ENCODE results near the gene TWNK. TPM values are rescaled to one million over a fixed set of nuclear protein-coding genes. Genes with fewer than 3 reads are reported as not detected.

TWNK gene
- total RNA-seq, 2 experiments from 2014 or later, result 2.7 to 2.8 TPM

GRCh38 chr10:101012525-101013364 is 25.4 kb downstream of the TWNK start:
- Histone ChIP-seq H3K36me3 (ENCODE audit: insufficient read depth, low read length) (no peaks in the 10 kb centered on the region), H3K4me3 (ENCODE audit: low read length) (no peak overlapping the region), H3K4me1 (ENCODE audit: insufficient read depth, low read length) (peaks cover 19% of the 10 kb centered on the region), H3K9me3 (ENCODE audit: control insufficient read depth in 1 of 2, insufficient read depth in 1 of 2, low read length in 2 of 2) (no peaks in the 10 kb centered on the region), H3K27ac (ENCODE audit: low read depth in 1 of 2, low read length in 2 of 2) (no peak overlapping the region), H3K27me3 (ENCODE audit: control insufficient read depth in 1 of 2, insufficient read depth in 2 of 2, low read length in 2 of 2) (peaks cover 20 to 21% of the 10 kb centered on the region in 2 experiments)
- no peak overlapping the region for H3K27ac Mint-ChIP-seq
- no peak overlapping the region for H3K4me3 Mint-ChIP-seq
- H3K36me3 Mint-ChIP-seq (ENCODE audit: low read depth), result no peaks in the 10 kb centered on the region
- intact Hi-C loops (cut with DNase I, micrococcal nuclease), result loop anchor here (2.0 to 10.0 kb wide), 3 partner anchors 44 to 340 kb away; partner anchors contain the start of genes KAZALD1 (in 1 of the 2) and SEMA4G (in 1 of the 2)
- DNase-seq, result peak; percentile 60 to 86 (median 70)
- H3K27me3 Mint-ChIP-seq, result peaks cover 40% of the 10 kb centered on the region
- ChIA-PET CTCF (interaction anchor here (1.2 kb wide), 1 partner anchor 451 kb away, joined by 3 read pairs; no protein-coding TSS in a partner anchor), POLR2A (no interaction called here)
- H3K9me3 Mint-ChIP-seq, result no peaks in the 10 kb centered on the region
- H3K4me1 Mint-ChIP-seq (ENCODE audit: low read depth), result peaks cover 16% of the 10 kb centered on the region
- peak; percentile 87 for TF ChIP-seq CTCF (IDR thresholded peaks at IDR 0.05)
- ATAC-seq (ENCODE audit: poor library complexity), result peak; percentile 88

GRCh38 chr10:101013365-101013825 is 26.1 kb downstream of the TWNK start:
- Mint-ChIP-seq H3K36me3 (ENCODE audit: low read depth) (no peaks in the 10 kb centered on the region), H3K4me3 (no peak overlapping the region), H3K27ac (no peak overlapping the region), H3K9me3 (no peaks in the 10 kb centered on the region), H3K4me1 (ENCODE audit: low read depth) (peaks cover 18% of the 10 kb centered on the region), H3K27me3 (peaks cover 46% of the 10 kb centered on the region)
- H3K4me3 ChIP-seq (ENCODE audit: low read length), result no peak overlapping the region
- intact Hi-C loops (cut with DNase I, micrococcal nuclease), result loop anchor here (2.0 to 10.0 kb wide), 3 partner anchors 45 to 341 kb away; partner anchors contain the start of genes KAZALD1 (in 1 of the 2) and SEMA4G (in 1 of the 2)
- CTCF ChIA-PET, result interaction anchor here (0.7 to 1.9 kb wide), 4 partner anchors 9 to 36 kb away, joined by 3 to 11 read pairs (median 6); partner anchors contain the start of genes PDZD7 and SFXN3
- peaks cover 26 to 27% of the 10 kb centered on the region in 2 experiments for H3K27me3 ChIP-seq (ENCODE audit: control insufficient read depth in 1 of 2, insufficient read depth in 2 of 2, low read length in 2 of 2)
- H3K9me3 ChIP-seq (ENCODE audit: control insufficient read depth in 1 of 2, insufficient read depth in 1 of 2, low read length in 2 of 2), result no peaks in the 10 kb centered on the region
- POLR2A ChIA-PET, result no interaction called here
- H3K36me3 ChIP-seq (ENCODE audit: insufficient read depth, low read length), result no peaks in the 10 kb centered on the region
- no peak for DNase-seq
- H3K27ac ChIP-seq (ENCODE audit: low read depth in 1 of 2, low read length in 2 of 2), result no peak overlapping the region
- H3K4me1 ChIP-seq (ENCODE audit: insufficient read depth, low read length), result peaks cover 23% of the 10 kb centered on the region
- ATAC-seq (ENCODE audit: poor library complexity), result no peak
- TF ChIP-seq CTCF (IDR thresholded peaks at IDR 0.05), result no peak

GRCh38 chr10:101014230-101014884 is 27.0 kb downstream of the TWNK start:
- Mint-ChIP-seq H3K9me3 (no peaks in the 10 kb centered on the region), H3K27ac (no peak overlapping the region), H3K4me1 (ENCODE audit: low read depth) (peaks cover 20% of the 10 kb centered on the region), H3K27me3 (peaks cover 51% of the 10 kb centered on the region), H3K4me3 (no peak overlapping the region), H3K36me3 (ENCODE audit: low read depth) (no peaks in the 10 kb centered on the region)
- Histone ChIP-seq H3K4me3 (ENCODE audit: low read length) (no peak overlapping the region), H3K27me3 (ENCODE audit: control insufficient read depth in 1 of 2, insufficient read depth in 2 of 2, low read length in 2 of 2) (peaks cover 34 to 36% of the 10 kb centered on the region in 2 experiments), H3K4me1 (ENCODE audit: insufficient read depth, low read length) (peaks cover 32% of the 10 kb centered on the region), H3K27ac (ENCODE audit: low read depth in 1 of 2, low read length in 2 of 2) (no peak overlapping the region), H3K36me3 (ENCODE audit: insufficient read depth, low read length) (no peaks in the 10 kb centered on the region), H3K9me3 (ENCODE audit: control insufficient read depth in 1 of 2, insufficient read depth in 1 of 2, low read length in 2 of 2) (no peaks in the 10 kb centered on the region)
- ChIA-PET POLR2A (interaction anchor here (1.2 to 1.6 kb wide), 2 partner anchors 10 to 16 kb away, joined by 3 to 4 read pairs; partner anchors contain the start of genes PDZD7 and SFXN3), CTCF (interaction anchor here (0.5 to 1.9 kb wide), 18 partner anchors 10 to 580 kb away, joined by 3 to 20 read pairs (median 4); partner anchors contain the start of genes LZTS2, PDZD7 and SFXN3)
- intact Hi-C loops (cut with DNase I, micrococcal nuclease), result loop anchor here (1.0 to 10.0 kb wide), 6 partner anchors 15 to 452 kb away; partner anchors contain the start of genes LZTS2 (in 2 of the 2), KAZALD1 (in 1 of the 2) and SEMA4G (in 1 of the 2)
- TF ChIP-seq CTCF (IDR thresholded peaks at IDR 0.05), result peak; percentile 78
- DNase-seq (peak; percentile 61 to 86 (median 74)), ATAC-seq (ENCODE audit: poor library complexity) (peak; percentile 56)
